HG03575 (cell line): Measurements from ENCODE around the gene CASP8.
"Not testable (repeated sequence)": the region's sequence is repeated elsewhere in the genome, so short reads cannot be mapped to it uniquely, and the experiment has no call there.

Experiments used
- ATAC-seq: cut with Tn5 transposase; IDR thresholded peaks from one replicate; pipeline ENCODE4 v1.9.1; 2021; ENCODE audit not compliant: unreplicated experiment, insufficient number of reproducible peaks, low FRiP score; ENCODE audit errors: extremely low read depth

The CASP8 gene

DNA sequence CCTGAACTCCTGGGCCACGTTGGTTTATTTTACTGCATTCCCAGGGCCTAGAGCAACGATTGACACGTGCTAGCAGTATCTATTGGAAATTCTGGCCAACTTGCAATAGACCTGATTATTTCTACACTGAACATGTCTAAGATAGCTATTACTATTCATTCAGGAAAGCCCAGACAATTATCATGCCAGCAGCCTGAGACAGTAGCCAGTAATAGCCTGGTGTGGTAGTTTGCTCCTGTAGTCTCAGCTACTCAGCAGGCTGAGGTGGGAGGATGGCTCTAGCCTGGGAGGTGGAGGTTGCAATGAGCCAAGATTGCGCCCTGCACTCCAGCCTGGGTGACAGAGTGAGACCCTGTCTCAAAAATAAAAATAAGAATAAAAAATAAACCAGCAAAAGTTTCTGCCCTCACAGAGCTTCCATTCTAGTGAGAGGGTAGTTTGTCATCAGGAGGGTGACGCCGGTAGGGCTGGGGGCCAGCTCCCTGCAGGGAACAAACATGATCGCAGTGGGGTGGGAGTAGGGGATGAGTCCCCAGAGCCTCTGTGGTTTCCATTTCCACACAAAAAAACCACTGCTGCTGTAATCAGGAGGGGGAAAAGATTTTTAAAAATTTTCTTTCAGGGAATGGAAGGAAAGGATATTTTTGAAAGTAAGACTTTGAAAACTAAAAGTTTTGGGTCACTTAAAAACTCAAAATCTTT lies 4.3 kb downstream of the CASP8 start:
- no peak for ATAC-seq

DNA sequence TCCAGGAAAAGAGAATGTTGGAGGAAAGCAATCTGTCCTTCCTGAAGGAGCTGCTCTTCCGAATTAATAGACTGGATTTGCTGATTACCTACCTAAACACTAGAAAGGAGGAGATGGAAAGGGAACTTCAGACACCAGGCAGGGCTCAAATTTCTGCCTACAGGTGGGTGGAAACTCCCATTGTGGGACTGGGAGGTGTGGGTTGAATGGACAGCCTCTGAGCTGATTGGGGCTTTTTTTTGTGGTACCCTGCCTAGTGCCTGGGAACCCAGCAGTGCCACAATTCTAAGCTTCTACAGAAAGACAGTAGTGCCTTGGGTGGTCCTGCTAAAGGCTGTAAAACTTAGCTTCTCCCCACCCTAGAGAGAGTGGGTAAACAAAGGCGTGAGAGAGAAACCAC lies 6.3 kb downstream of the CASP8 start:
- ATAC-seq = no peak

DNA sequence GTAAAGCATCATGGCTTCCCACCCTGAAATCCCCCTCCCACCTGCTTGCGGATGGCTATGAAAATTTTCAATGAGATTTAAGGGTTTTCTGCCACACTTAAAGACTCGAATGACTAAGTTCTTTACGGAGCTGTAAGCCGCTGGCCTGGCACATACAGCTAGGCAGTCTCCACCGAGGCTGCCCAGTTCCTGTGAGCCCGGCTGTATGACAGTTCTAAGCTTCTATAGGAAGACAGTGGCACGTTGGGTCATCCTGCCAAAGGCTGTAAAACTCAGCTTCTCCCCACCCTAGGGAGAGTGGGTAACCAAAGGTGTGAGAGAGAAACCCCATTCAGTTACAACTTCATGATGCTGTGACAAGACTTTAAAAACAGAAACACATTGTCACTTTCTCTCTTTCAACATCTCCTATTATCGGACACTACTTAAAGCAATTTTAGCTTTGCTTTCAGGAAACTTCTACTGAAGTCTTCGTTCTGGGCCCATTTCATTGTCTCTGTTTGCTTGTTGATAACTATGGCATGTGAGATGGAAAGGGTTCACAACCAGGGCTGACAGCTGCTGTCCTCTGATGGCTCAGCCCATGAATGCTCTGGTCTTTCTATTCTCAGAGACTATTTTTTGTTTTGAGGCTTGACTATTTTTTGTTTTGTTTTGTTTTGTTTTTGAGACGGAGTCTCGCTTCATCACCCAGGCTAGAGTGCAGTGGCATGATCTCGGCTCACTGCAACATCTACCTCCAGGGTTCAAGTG lies 7.1 kb downstream of the CASP8 start:
- no peak for ATAC-seq

DNA sequence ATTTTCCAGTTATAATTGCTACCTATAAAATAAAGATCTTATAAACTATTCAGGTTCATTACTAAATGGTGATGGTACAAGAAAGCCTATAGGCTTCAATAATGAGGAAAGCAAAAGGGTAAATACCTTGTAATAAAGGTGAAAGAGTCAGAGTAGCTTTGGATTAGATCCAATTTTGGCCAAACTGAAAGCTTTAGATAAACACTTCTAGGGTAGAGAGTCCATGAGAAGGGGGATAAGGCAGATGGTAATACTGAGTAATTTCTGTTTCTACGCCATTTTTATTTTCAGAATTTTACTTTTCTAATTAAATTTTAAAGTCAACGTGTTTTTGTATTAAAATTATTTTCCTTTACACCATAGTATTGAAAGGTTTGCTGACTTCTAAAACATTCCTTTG lies 9.4 kb downstream of the CASP8 start:
- no peak for ATAC-seq

DNA sequence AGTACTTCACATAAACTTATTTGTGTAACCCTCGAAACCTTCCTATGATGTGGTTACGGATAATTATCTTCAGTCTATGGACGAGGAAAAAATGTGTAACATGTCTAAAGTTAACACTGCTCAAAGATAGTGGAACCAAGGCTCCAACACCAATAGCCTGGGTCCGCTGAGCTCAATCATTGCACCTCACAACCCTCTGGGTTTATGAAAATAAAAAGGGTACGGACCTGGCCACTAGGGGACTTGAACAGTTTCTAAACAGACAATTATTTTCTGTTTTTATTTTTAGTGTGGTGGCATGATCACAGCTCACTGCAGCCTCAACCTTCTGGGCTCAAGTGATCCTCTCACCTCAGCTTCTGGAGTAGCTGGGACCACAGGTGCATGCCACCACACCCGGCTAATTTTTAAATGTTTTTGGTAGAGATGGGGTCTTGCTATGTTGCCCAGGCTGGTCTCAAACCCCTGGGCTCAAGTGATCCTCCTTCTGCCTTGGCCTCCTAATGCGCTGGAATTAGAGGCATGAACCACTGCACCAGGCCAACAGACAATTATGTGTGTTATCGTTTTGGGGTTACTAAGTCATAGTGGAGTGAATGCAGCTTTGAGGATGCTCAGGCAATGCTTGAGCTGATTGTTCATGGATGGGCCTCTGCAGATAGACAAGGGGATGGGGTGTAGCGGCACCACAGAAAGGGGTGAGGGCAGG lies 10.1 kb downstream of the CASP8 start:
- no peak for ATAC-seq

DNA sequence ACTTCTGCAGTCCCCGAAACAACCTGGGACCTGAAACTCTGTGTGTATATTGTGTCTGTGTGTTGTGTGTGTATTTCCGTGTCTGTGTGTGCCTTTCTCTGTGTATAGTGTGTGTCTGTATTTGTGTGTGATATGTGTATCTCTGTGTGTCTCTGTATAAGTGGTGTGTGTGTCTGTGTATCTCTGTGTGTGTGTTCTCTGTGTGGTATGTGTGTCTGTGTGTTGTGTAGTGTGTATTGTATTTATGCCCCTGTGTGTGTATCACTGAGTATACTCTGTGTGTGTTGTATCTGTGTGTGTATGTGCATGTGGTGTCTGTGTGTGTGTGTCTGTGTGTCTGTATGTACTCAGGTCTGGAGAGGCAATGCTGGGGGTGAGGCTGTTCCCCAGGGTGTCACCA lies 11.6 kb downstream of the CASP8 start:
- ATAC-seq = no peak

DNA sequence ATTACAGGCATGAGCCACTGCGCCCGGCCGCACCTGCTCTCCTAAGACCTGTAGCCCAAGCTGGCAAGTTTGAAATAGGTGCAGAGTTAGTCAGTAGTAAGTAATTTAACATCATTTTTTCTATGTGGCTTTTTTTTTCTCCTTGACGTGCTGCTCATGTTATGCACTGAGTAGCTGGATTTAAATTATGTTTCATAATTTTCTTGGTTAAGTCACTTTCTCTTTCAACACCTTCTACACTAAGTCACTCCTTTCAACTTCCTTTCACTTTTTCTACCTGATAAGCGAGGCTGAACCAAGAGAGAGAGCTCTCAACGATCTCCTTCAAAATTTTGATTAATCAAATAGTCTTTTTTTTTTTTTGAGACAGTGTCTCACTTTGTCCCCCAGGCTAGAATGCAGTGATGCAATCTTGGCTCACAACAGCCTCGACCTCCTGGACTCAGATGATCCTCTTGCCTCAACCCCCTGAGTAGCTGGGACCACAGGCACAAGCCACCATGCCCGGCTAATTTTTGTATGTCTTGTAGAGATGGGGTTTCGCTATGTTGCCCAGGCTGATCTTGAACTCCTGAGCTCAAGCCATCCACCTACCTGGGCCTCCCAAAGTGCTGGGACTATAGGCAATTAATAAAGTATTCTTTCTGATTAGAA lies 13.1 kb downstream of the CASP8 start:
- ATAC-seq = no peak

DNA sequence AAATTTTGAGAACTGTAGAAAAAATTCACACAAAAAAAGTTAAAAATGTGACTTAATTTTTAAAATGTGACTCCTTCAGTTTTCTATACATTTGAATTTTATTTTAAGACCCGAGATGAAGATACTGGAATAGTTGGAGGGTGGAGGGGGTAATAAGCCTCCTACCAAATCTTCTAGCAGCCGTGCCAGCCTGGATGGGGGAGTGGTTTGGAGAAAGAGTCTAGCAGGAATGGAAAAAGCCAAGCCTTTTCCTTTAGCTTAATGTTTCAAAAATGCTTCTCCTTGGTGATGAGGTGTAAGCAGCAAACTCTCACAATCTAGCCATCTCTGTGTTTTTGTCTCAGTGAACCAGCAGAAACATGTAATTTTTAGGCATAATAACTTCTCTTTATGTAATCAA lies 14.7 kb downstream of the CASP8 start:
- ATAC-seq = no peak

DNA sequence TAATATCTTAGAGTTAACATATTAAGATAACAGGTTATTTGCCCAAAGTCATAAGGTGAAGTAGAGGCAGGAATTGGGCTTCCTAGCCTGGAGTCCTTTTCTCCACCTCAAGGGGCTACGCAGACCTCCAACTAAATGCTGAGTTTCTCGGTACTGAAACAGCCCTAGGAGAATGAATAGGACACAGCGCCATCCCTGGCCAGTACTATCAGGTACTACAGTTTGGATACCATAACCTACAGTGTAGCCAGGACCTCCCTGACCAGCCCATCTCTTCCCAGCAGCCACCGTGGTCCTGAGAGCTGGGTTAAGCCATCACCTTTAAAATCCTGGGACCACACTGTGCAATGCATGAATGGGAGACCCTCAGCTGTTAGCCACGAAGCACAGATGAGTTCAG lies 15.7 kb downstream of the CASP8 start:
- ATAC-seq = no peak

DNA sequence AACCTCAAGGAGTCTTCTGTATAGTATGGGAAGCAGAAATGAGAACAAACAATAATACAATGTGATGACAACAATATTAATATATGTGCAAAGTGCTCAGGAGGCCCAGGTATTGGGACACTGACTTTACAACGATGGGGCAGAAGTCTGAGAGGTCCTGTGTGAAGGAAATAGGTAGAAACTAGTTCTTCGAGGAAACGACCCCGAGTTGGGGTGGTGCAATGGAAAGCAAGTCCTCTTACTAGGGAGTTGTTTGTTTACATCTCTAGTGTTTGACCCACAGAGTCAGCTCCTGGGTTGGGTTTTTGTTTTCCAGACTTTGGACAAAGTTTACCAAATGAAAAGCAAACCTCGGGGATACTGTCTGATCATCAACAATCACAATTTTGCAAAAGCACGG lies 16.2 kb downstream of the CASP8 start:
- no peak for ATAC-seq

DNA sequence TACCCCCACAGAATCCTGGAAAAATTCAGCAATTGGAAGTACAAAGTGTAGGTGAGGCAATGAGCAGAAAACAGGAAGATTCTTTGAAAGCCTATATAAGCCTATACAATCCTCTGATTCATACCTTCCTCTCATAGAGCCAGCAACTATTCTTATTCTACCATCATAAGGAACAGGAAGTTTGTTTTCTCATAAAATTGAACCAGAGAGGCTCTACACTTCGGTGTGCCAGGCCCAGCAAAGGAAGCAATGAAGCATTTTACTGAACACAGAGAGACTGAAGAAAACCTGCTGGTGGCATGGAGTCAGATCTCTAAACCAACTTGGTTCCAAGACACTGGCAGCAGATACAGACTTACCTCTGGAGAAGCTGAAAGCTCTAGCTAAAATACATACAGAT lies 18.7 kb downstream of the CASP8 start:
- no peak for ATAC-seq

DNA sequence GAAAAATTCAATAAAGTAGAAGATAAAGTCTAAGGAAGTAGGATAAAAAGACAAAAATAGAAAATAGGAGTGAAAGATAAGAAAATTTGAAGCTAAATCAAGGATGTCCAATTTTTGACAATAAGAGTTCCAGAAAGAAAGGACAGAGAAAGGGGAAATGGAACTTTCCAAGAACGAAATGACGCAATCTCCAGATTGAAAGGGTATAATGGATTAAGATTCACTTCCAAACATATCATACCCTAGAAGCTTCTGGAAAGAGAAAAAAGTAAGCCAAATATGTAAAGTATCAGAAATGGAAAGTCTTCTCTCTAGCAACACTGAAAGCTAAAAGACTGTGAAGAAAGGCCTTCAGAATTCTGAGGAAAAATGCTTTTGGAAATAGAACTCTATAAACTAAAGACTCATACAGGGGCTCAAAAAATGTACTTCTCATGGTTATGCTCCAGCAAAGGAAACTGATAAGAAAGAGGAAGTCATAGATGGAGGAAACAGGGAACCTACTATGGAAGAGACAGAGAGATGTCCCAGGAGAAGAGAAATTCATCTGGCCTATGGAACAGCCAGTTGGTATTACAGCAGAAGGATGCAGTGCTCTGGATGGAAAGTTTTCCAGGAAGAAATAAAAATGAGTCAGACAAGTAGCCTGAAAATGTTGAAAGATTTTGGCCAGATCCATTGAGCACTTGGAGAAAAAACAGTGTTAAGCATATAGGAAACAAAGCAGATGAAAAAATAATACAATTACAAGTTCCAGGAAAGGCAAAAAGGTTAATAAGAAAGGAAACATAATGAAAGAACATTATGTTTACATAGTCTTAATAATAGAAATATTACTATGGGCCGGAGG lies 20.1 kb downstream of the CASP8 start:
- no peak for ATAC-seq

DNA sequence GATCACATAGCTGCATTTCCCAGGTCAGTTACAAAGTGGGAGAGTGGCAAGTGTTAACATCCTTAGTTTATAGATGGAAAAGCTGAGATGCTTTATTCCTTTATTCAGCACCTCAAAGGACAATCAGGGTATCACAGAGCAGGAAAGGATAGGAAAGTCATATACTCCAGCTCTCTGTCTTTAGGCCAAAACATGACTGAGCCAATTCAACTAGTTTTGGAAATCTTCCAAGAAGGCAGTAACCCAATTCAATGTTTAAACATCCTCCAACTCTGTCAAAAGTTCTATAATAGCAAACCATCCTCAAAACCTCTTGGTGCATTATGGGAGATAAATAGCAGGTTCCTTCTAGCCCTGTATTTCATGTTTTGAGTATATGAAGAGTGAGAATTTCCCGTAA lies 25.2 kb downstream of the CASP8 start:
- ATAC-seq = no peak

DNA sequence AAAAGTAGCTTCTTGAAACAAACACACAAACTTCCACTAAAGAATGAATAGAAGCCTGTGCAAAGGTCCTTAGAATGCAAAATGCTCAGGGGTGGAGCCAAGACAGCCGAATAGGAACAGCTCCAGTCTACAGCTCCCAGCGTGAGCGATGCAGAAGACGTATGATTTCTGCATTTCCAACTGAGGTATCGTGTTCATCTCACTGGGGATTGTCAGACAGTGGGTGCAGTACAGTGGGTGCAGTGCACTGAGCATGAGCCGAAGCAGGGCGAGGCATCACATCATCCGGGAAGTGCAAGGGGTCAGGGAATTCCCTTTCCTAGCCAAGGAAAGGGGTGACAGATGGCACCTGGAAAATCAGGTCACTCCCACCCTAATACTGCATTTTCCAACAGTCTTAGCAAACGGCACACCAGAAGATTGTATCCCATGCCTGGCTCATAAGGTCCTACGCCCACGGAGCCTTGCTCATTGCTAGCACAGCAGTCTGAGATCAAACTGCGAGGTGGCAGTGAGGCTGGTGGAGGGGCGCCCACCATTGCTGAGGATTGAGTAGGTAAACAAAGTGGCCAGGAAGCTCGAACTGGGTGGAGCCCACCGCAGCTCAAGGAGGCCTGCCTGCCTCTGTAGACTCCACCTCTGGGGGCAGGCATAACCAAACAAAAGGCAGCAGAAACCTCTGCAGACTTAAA lies 30.3 kb downstream of the CASP8 start:
- not testable (repeated sequence) for ATAC-seq

DNA sequence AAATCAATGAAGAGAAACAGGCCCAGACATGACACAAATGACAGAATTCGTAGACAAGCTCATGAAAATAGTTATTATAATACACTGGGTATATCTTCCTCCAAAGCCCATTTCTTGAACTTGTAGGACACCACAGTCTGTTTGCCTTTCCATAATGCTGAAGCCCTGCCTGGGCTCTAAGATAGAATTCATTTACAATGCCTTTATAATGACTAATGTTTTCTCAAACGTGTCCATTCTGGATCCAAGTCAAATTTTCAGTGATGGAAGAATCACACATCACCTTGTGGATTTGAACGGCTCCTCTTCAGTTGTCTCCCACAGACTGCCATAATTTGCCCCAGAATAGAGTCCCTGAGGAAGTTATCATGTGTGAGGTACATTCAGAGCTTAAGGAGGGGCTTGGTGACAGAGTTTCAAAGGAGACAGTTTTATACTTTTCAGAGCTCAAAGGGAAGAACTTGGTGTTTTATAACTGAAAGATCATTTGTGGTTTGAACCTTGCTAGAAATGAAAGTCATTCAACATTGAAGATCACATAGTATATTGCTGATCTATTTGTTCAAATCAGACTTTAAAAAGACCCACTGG lies 38.2 kb downstream of the CASP8 start:
- no peak for ATAC-seq

DNA sequence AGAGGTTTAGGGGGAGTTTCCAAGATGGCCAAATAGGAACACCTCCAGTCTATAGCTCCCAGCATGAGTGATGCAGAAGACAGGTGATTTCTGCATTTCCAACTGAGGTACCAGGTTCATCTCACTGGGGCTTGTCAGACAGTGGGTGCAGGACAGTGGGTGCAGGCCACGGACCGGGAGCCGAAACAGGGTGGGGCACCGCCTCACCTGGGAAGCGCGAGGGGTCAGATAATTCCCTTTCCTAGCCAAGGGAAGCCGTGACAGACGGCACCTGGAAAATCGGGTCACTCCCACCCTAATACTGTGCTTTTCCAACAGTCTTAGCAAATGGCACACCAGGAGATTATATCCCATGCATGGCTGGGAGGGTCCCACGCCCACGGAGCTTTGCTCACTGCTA lies 39.6 kb downstream of the CASP8 start:
- ATAC-seq = not testable (repeated sequence)

DNA sequence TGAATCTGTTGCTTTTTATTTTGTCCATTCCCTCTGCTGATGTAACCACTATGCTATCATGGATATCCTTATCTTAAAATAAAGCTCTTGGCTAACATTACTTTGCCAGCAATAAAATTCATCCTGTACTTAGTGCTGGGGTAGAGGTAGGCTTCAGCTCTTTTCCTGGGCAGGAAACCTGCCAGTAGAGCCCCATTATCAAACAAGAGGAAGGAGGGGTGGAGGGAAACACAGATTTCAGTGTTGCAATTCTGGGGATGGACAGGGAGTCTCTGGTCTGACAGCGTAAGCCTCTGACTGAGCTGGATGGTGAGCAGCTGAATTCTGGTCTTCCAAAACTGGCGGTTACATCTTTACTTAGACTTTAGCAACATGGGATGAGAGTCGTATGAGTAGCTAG lies 47.5 kb downstream of the CASP8 start:
- ATAC-seq = no peak

DNA sequence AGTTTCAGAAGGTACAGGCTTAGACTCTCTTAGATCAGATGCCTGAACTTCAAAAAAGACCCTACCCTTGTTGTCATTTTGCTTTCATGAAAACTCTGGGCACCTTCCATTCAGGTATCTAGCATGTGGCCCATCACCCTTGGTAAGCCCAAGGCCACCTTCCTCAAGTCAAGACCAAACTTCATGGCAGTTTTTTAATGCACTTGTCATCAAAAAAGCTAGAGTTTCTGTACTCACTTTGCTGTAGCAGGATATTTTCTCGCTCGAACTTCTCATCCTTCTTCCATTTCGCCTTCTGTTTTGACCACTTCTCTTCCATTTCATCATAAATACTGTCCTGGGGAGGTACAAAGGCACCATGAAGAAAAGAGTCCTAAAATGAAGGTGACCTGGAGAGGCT lies 48.6 kb downstream of the CASP8 start:
- no peak for ATAC-seq
